Midbrain (tissue), 1 donor: ENCODE results near the gene TJP1.
A peak's percentile ranks its signal among the peaks of the same experiment; 100 is the strongest.
"Not testable (repeated sequence)": the region's sequence is repeated elsewhere in the genome, so short reads cannot be mapped to it uniquely, and the experiment has no call there.

Source experiments
- DNase-seq: peaks from one replicate; lab custom pipeline; 2025; lab: John Stamatoyannopoulos, UW

Gene TJP1

DNA sequence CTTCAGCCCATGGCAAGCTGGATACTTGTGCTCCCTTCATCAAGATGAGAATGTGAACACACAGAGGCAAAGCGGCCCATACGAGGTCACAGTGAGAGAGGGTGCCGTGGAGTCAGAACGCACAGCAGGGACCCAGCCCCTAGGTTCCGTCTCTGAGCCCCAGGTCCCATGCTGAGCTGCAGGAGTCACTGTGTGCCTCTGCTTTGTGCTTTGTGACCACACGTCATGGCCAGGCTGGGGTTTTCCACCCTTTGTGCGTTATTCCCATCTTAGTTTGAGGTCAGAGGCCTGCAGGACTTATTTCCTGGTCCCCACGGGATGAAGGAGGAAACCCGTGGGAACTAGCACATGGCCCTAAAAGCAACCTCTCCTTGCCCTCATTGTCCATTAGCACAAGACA is 140.3 kb downstream of the TJP1 start:
- DNase-seq, result no peak

DNA sequence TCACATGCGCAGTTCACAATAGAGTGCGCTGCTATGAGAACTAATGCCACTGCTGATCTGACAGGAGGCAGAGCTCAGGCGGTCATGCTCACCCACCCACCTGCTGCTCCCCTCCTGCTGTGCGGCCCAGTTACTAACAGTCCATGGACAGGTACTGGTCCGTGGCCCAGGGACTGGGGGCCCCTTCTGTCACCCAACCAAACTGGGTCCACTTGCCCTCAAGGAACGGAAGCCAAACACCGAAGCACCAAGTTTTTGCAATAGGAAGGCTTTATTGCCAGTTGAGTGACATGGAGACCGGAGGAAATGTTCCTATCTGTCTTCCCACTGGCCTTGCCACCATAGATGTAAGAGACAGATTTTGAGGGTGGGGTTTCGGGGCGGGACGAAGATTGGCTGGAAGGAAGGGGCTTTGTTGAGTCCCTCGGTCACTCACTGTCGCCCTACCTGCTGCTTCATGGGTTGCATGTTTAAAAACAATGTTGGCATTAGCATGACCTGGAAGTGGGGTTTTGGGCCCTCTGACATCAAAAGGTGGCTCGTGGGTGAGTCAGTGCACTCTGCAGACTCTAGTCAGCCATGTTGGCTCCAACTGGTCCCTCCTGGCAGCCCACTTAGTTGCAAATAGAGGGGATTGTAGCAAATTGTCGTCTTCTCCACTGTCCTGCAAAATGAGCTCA is 141.0 kb downstream of the TJP1 start:
- DNase-seq, result no peak

DNA sequence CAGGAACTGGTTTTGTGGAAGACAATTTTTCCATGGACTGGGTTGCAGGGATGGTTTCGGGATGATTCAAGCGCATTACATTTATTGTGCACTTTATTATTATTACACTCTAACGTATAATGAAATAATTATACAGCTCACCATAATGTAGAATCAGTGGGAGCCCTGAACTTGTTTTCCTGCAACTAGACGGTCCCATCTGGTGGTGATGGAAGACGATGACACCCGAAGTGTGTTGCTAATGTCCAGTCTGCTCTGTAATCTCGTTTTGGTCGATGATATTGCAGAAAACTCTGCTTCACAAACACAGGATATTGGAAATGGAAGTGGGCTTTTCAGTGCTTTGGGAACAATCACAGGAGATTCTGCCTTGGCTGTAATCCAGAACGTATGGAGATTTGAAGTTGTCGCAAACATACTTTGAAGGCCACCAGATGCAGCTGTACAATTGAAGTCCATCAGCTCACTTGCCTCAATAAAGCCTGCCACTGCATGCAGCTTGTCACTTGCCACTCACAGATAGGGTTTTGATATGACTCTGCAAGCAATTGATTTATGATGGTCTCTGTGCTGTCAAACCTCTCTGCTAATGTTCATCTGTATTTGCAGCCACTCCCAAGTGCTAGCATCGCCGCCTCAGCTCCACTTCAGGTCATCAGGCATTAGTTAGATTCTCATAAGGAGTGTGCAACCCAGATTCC is 141.7 kb downstream of the TJP1 start:
- DNase-seq, result no peak

DNA sequence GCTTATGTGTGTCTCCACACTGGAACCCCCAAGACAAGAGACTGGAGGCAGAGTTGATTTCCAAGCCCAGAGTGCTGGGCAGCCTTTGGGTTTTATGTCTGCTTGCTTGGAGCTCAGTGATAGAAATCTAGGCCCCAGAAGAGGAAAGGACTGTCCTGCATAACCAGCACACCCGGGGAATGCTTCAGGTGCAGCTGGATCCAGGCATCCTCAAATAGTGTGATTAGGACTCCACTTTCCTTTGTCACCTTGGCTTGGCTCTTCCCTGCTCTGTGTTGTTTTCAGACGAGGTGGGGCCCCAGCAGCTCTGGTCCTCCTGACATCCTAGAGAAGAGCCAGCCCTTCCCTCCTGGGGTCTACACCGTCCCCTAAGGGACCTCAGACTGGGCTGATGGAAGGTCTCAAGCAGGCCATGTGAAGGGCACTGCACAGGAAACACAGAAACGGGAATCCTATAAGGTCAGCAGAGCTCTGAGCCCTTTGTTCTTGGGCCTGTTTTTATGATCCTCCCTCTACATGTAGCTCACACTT is 143.7 kb downstream of the TJP1 start:
- no peak for DNase-seq

DNA sequence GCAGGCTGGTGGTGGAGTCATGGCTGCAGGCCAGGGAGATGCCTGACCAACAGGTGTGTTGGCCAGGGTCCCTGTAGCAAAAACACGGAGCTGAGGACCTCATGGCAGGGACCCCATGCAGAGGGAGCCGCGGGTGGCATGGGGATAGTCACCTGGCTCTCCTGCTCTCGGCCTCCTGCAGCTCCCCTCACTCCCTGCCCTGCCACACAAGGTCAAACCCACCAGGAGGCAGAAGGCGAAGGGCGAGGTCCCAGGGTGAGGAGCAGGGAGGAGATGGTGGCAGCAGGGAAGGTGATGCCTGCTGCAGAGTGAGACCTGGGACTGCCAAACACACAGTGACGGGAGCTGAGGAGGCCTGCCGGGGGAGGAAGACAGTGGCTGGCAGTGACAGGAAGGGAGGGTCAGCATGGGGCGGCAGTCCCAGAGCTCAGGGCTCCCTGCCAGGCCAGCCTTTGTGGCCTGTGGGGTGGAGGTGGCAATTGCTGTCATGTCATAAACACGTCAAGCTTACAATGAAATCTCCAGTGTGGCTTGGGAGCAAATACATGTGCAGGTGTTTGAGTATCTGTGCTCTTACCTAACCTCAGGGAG is 144.3 kb downstream of the TJP1 start:
- DNase-seq, result no peak

DNA sequence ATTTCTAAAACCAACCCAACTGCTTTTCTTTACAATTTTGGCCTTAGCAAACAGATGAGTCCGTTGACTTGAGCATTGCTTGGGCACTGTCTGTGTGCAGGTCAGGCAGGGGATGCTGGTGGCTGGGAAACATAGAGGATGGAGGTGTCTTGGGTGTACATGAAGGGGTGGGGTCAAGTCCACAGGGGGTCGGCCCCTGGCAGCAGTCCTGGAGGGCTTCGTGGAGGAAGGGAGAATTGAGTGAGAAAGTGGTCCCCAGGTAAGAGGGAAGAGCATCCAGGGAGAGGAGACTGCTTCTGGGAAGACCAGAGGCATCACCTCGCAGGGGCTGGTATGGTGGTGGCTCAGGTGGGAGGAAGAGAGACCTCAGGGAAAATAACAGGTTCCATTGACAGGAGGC is 144.8 kb downstream of the TJP1 start:
- DNase-seq, result no peak

DNA sequence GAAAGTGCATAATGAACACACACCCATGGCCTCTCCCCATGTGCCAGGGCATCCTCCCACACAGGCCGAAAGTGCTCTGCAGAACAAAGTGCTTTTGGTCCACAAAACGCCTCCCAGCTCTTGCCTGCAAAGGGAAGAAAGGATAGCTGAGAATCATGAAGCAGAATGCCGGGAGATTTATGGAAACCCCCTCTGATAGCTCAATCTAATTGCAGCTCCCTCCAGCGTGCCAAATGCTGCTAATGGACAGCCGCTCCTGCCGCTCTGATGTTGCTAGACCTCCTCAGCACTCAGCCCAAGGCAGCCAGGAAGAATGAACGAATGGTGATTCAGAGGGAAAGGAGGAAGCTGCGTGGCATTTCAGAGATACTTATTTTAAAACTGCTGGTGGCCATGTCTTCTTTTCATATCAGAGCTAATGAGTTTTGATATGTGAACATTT is 145.3 kb downstream of the TJP1 start:
- no peak for DNase-seq

DNA sequence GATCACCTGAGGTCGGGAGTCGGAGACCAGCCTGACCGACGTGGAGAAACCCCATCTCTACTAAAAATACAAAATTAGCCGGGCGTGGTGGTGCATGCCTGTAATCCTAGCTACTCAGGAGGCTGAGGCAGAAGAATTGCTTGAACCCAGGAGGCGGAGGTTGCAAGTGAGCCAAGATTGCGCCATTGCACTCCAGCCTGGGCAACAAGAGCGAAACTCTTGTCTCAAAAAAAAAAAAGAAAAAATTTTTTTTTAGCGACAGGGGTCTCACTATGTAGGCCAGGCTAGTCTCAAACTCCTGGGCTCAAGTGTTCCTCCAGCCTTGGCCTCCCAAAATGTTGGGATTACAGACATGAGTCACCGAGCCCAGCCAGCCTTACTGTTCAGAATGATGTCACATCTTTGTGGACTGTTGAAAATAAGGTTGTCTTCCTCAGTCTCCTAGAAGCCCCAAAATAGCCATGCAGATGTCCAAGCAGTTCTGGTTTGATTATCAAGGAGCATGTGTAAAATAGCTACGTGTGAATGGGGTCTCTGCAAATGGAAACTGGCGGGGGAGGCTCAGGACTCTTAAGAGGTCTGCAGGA is 145.8 kb downstream of the TJP1 start:
- not testable (repeated sequence) for DNase-seq

DNA sequence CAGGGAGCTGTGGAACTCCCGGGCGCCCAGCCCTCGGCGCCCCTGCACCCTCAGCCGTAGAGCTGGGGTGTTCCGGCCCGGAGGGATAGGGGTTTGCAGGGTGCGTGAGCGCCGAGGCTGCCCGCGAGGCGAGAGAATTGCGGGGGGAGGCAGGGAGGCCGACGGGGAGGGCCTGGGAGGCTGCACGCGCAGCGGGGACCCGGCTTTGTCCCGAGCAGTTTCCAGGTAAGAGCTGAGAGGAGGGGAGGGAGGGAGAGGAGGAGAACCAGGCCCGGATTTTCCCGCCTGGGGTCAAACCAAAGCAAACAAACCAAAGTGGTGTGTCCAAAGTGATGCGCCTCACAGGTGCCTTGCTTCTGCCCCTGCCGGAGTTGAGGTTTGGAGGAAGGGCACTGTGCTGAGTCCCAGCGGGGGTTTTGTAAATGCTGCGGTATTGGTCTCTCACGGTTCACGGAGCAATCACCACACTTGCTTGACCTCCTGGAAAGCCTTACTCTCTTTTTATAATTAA is 146.4 kb downstream of the TJP1 start:
- DNase-seq, result no peak

DNA sequence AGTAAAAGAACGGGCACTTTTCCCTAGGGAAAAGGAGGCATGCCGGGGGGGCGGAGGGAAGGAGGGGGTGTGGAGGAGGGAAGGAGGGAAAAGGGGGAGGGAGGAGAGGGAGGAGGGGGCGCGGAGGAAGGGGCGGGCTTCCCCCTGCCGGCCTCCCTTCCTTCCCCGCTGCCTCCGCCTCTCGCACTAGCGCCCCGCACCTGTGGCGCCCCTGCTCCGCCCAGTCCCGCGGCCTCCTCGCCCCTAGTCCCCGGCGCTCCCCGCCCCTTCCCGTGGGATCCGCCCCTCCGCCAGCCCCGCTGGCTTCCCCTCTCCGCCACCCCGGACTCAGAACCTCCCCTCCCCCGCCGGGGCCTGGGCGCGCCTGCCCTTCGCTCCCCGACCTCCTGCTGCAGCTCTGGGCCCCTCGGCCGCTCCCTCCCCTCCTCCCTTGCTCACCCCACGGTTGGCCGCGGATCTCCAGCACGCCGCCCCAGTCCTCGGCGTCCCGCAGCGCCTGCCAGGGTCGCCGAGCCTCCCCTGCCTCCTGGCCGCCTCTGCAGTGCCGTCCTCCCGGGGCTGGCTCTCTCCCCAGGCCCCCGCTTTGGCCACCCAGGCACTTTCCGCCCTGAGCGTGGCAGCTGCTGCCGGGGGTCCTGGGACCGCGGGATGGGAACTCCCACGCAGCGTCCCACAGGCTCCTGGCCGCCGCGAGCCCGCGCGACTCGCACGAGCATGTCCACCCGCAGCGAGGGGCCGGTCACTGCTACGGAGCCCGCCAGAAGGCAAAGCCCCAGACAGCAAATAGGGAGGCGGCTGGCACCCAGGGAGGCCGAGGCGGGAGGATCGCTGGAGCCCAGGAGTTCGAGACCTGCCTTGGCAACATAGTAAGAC is 147.4 kb downstream of the TJP1 start:
- no peak for DNase-seq

DNA sequence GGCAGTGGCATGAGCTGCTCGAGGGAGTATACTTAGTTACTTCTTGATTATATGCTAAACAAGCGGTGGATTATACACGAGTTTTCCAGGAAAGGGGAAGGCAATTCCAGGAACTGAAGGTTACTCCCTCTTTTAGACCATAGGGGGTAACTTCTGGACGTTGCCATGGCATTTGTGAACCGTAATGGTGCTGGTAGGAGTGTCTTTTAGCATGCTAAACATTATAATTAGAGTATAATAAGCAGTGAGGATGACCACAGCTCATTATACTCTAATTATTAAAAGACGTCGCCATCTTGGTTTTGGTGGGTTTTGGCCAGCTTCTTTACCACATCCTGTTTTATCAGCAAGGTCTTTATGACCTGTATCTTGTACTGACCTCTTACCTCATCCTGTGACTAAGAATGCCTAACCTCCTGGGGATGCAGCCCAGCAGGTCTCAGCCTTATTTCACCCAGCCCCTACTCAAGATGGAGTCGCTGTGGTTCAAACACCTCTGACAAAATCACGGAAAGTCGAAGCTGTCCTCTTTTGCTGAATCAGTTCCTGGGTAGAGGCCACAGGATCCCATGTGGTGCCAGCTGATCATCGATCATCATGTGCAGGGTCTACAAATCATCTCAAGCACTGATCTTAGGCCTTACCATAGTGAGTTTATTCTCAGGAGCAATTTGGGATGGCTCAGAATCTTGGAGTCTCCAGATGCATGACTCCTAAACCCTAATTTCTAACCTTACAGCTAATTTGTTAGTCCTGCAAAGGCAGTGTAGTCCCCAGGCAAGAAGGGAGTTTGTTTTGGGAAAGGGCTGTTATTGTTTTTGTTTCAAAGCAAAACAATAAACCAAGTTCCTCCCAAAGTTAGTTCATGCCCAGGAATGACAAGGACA is 149.1 kb downstream of the TJP1 start:
- DNase-seq, result no peak

DNA sequence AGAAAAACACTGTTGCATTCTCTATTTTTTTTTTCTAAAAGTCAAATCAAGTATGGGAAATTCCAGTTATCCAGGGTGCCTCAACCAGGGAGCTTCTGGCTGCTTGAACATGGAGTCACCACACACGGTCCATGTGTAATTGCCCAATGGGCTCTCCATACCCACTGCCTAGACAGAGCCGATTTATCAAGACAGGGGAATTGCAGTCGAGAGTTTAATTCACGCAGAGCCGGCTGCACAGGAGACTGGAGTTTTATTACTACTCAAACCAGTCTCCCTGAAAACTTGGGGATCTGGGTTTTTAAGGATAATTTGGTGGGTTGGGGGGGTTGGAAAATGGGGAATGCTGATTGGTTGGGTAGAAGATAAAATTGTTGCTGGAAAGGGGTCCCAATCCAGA is 149.8 kb downstream of the TJP1 start:
- no peak for DNase-seq

DNA sequence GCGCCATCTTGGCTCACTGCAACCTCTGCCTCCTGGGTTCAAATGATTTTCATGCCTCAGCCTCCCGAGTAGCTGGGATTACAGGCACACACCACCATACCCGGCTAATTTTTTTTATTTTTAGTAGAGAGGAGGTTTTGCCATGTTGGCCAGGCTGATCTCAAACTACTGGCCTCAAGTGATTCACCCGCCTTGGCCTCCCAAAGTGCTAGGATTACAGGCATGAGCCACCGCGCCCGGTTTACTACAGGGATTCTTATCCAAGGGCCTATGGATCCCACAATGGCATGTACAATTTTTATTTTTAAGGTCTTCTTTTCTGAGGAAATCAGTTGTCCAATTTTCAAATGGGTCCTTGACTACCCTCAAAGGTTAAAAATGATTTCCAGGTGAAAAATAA is 150.2 kb downstream of the TJP1 start:
- DNase-seq, result not testable (repeated sequence)

DNA sequence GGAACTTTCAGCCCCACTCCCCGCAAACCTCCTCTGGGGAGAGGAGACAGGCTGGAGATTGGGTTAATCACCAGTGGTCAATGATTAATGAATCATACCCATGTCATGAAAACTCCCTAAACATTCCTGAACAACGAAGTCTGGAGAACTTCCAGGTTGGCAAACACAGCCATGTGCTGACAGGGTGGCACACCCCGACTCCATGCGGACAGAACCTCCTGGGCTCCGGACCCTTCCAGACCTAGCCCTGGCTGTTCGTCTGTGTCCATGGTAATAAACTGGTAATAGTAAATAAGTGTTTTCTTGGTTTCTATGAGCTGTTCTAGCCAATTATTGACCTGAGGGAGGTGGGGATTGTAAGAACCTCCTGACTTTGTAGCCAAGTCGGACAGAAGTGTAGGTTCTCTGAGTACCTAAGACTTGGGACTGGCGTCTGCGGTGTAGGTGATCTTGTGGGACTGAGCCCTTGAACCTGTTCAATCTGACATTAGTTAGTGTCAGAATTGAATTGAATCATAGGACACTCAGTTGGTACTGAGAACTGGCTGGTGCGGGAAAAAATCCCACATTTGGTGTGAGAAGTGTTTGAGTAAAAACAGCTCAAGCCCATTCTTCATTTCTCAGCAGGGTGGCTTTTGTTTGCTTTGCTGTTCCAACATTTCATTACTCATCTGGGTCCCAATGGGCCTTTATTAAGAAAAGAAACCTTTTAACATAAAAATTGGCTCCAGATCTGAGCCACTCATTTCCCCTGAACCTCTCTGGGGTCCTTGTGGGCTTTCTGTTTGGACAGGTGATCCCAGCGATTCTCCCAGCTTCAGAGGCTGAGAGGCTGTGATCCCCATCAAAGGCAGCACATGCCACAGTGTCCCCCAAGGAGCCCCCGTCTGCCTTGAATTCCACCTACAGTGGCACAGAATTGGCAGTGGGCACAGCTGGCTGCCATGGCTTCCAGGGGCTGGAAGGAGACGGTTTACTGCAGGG is 151.0 kb downstream of the TJP1 start:
- DNase-seq, result no peak

DNA sequence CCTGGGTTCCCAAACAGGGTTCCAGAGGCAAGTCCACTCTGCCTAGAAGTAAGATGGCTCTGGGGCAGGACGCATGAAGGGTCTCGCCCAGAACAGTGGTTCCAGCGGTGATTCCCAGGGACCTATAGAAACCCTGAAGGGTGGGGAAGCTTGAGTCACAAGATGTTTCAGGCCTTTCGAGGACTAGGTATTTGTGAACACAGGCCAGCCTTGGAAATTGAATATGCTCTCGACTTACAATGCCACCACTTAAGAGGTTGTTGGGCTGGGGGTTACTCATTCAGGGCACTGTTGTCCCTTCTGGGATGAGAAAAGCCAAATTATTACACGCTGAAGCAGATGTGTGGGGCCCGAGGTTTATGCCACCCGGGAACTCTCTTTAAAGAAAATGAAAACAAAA is 152.0 kb downstream of the TJP1 start:
- DNase-seq, result no peak

DNA sequence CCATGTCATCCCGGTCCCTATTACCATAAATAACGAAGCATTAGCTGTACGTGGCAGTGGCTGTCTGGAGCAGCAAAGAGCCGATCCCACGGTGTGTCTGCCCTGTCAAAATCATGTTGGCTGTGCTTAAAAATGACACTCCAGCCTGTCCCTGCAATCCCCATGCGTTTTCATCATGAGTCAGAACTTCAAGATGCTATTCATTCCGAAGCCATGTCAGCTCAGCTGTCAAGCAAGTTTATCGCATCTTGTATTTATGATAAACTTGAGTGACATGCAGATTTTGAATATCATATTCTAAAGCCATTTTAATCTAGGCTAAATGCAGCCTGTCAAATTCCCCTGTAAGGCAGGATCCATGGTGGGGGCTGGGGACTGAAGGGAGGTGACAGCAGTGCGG is 152.4 kb downstream of the TJP1 start:
- DNase-seq, result no peak

DNA sequence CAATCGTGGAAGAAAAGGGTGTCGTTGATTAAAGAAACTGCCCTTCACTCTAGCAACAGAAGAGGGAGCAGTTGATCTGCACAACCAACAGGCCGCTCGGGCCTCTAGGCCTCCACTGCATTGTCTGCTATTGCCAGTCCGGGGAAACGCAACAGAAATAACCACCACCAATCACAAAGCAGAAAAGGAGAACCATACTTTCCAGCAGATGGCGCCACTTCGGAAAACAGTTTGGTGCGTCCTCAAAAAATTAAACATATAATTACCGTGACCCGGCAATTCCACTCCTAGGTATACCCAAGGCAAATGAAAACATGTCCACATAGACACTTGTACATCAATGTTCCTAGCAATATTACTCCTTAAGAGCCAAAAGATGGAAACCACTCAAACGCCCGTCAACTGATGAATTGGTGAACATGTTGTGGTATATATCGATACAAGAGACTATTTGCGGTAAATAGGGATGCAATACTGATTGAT is 154.1 kb downstream of the TJP1 start:
- DNase-seq, result peak; percentile 78

DNA sequence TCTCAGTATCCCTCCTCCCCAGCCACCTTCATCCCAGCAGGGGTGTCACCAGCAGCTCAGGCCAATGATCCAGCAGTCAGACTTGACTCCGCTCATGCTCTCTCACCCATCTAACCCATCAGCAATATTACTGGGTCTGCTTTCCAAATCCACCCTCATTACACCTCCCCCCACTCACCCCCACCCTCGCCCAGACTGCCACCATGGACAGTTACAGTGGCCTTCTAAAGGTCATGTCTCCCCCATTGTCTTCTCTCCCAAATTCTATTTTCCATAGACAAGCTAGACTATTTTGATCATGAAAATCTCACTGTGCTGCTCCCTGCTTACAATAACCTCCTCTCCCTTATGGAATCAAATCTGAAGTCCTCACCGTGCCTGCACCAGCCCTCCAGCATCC is 156.0 kb downstream of the TJP1 start:
- no peak for DNase-seq

DNA sequence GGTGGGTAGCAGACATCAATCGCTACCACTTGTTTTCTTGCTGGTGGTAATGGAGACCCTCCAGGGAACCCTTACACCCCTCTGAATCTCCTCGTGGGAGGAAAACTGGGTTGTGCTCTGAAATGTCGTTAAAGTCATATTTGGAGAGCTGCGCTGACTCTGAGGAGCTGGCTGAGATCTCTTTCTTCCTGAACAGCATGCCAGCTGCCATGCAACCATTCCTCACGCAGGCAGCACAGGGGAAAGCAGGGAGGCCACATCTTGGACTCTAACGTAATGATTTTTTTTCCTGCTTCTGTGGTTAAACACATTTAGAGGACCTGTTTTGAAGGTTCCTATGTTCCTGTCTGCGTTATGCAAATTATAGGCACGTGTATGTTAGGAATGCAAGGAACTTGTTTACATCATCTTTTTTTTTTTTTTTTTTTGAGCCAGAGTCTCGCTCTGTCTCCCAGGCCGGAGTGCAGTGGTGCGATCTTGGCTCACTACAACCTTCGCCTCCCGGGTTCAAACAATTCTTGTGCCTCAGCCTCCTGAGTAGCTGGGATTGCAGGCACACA is 156.7 kb downstream of the TJP1 start:
- DNase-seq, result no peak
